ENCODE results near the gene DNAJB6.

DNAJB6 gene

DNA sequence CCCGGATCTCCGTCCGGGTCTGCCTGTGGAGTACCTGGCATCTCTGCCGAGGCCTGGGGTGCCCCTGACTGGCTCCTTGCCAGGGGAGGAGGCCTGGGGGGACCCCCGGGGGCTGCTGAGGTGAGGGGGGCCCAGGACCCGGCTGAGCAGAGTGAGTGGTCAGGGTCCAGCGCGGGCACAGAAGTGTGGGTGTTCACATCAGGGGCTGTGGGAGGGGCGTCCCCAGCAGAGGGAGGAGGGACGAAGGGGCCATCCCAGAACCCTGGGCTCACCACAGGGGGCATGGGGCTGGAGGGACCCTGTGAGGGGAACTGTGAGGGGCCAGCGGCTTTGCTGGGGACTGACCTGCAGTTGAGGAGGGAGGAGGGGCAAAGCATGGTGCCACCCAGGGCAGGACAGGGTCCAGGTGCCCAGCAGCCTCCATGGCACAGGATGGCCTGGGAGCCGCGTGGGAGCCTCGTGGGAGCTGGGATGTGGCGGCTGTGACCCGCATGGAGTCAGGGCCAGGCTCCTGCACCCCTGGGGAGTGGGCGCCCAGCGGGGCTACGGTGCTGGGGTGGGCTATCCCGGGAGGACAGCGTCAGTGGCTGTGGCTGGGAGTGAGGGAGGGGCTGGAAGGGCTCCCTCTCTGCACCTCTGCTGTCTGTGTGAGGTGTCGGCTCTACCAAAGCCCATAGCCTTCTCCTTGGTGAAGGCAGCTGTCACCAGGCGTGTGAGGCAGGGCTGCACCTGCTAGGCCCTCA is 91.2 kb downstream of the DNAJB6 start:
- TF ChIP-seq, protein P1, sequence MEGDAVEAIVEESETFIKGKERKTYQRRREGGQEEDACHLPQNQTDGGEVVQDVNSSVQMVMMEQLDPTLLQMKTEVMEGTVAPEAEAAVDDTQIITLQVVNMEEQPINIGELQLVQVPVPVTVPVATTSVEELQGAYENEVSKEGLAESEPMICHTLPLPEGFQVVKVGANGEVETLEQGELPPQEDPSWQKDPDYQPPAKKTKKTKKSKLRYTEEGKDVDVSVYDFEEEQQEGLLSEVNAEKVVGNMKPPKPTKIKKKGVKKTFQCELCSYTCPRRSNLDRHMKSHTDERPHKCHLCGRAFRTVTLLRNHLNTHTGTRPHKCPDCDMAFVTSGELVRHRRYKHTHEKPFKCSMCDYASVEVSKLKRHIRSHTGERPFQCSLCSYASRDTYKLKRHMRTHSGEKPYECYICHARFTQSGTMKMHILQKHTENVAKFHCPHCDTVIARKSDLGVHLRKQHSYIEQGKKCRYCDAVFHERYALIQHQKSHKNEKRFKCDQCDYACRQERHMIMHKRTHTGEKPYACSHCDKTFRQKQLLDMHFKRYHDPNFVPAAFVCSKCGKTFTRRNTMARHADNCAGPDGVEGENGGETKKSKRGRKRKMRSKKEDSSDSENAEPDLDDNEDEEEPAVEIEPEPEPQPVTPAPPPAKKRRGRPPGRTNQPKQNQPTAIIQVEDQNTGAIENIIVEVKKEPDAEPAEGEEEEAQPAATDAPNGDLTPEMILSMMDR (IDR thresholded peaks at IDR 0.05), result no peak

DNA sequence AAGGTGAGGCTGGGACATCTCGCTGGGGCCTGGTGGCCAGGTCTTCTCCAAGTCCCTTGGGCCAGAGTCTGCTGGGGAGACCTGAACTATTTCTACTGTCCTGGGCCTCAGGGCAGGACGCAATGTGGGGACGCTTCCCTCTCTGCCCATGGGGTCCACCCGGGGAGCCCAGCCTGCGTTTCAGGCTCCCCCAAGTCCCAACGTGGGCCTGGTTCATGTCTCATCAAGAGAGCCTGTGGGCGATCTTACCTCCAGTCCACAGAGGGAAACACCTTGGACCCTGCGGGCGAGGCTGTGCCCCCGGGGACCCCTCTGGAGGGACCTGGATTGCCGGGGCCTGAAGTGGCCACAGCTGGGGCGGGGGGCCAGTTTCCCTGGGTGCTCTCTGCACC is 91.7 kb downstream of the DNAJB6 start:
- TF ChIP-seq, protein P1 (IDR thresholded peaks at IDR 0.05), result no peak

DNA sequence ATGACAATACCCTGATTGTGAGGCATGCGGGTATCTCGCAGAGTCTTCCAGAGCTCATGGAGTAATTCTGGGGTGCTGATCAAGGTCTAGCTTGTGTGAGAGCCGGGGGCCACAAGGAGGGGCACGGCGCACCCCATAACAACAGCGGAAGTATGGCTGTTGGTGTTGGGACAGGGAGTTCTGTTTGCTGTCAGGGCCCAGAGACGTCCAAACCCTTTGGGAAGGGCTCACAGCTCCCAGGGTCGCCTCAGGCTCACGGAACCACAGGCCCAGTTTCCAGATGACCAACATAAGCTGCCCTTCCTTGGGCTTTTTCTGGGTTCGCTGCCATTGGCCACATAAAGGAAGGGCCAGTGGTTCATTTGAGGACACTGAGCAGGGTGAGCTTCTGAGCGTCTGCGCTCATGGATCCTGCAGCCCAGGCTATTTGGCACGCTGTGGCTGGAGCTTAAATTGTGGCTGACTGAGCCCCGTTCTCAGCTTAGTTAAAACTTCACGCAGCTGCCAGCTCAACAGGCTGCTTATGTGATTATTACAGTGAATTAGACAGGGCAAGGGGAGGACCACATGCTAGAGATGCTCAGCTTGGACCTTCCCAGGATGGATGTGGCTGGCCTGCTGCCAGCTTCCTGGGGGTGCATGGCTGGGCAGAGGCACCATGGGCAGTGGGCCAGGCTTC is 92.3 kb downstream of the DNAJB6 start:
- TF ChIP-seq, protein P1 (IDR thresholded peaks at IDR 0.05), result no peak

DNA sequence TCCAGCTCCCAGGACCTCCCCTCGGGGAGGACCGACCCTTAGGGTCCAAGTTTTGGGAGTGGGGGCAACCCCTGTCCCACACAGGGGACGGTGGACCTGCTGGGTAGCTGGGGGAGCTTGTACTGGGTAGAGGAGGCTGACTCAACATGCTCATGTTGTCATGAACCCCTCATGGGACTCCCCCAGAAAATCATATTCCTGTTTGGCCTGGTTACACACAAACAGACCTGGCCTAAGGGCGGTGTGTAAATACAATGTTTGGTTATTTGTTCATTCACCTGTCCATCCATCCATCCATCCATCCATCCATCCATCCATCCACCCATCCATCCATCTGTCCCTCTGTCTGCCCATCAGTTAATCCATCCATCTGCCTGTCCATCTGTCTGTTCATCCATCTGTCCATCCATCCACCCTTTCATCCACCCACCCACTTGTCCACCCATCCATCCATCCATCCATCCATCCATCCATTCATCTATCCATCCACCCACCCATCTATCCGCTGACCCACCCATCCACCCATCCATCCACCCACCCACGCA is 92.9 kb downstream of the DNAJB6 start:
- TF ChIP-seq, protein P1 (IDR thresholded peaks at IDR 0.05), result no peak

DNA sequence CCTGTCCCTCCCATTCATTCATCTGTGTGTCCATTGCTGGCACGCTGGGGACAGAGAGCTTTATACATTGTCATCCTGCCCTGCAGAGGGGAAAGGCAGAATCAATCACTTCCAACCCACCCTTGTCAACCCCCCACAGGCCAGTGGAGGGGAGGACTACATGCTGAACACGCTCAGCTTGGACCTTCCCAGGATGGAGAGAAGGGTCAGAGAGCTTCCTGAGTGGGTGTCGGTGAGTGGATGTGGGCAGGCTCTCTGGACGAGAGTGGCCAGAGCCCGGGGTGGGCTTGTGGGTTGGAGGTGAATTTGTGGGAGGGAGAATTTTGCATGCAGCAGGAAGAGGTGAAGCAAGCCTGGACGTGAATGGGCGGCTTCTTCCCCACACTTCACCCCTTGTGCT is 93.9 kb downstream of the DNAJB6 start:
- TF ChIP-seq, protein P1 (IDR thresholded peaks at IDR 0.05), result no peak

DNA sequence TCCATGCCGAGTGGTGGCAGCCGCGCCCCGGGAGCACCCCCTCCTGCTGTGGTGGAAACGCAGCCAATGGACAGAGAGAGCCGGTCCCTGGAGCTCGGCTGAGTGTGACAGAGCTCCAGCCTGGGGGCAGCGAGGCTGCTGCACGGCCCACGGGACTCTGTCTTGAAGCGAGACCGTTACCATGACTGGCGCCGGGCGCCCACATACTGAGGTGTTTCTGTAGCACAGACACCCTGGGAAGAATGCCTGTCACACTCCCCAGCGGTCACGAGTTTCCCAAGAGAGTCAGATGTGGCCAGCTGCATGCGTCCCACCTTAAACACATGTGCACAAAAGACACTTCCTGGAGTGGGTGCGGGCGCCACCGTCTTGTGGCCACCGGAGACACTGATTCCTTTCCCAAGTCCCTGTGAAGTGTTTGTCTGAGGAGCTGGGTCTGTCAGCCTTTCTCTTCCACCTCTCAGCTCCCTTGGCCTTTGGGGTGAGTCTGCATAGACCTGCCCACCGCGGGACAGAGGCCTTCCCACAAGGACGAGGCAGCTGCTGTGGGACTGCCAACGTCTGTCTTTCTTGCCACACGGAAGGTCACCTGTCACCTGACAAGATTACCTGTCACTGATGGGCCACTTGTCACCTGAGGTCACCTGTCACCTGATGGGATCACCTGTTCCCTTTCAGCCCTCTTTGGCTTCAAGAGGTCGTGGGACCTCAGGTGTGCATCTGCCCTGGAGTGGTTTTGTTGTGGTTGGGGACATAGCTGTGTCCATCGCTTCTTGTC is 94.6 kb downstream of the DNAJB6 start:
- TF ChIP-seq, protein P1 (IDR thresholded peaks at IDR 0.05), result no peak

DNA sequence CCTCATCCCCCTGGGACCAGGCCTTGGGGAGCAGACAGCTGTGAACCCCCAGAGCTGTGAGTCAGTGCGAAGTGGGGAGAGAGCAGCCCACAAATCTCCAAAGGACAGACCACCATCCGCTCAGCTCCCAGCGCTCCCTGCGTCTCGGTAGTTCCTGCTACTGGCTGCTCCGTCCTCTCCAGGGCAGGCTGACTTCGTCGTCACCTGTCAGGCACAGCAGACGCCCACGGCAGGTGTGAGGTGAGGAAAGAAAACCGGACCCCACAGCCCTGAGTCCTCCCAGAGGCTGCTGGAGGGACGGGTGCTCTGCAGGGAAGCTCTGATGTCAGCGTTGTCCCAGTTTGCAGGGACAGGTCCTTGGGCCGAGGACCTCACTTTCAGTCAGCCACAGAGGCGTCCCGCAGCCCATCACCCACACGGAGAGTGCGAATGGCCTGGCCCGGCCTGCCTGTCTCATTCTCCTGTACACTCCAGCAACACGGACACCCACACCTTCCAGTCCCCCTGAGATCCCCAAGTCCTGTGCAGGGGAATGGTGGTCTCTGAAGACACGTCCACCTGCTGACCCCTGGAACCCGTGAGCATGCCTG is 95.2 kb downstream of the DNAJB6 start:
- TF ChIP-seq, protein P1 (IDR thresholded peaks at IDR 0.05), result no peak
